C4-2B (cell line): ENCODE measurements around the gene EHBP1L1.

Source experiments
- CTCF ChIP-seq: fragments of 450-650 bp; conservative IDR thresholded peaks from 2 replicates; pipeline ENCODE4 v1.5.1; 2017; ENCODE audit warnings: mild to moderate bottlenecking
- ZFX ChIP-seq: fragments of 450-650 bp; IDR thresholded peaks from 2 replicates; pipeline ENCODE4 v1.6.1; 2017

DNA sequence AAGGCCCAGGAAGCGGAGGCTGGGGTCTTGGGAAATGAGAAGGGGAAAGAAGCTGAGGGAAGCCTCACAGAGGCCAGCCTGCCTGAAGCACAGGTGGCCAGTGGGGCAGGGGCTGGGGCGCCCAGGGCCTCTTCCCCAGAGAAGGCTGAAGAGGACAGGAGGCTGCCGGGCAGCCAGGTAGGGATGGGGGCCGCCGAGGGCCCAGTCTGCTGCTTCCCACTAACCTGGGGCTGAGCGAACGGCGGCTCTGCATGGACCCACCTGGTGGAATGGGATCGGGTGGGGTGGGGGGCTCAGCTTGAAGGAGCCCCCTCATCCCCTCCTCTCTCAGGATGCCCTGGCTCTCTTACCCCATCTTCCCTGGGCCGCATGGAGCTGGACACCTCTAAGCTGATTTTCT is 7.7 kb downstream of the EHBP1L1 start:
- TF ChIP-seq CTCF (no peak), ZFX (no peak)
